GM12864 (cell line): ENCODE results near the gene PRSS1.
"Not testable (repeated sequence)": the region's sequence is repeated elsewhere in the genome, so short reads cannot be mapped to it uniquely, and the experiment has no call there.

Experiments used
- DNase-seq: peaks from one replicate; pipeline ENCODE4 v3.0.0-alpha.2; 2011; ENCODE audit warnings: low read depth
- H3K4me3 ChIP-seq: 2 replicates; pipeline ENCODE4 v1.5.1; 2011; ENCODE audit warnings: mild to moderate bottlenecking, low read depth, low read length, control low read depth
- TF ChIP-seq, protein P1 (sequence below): IDR thresholded peaks from 2 replicates; pipeline ENCODE4 v1.5.1; 2011; ENCODE audit warnings: low read depth, mild to moderate bottlenecking, moderate library complexity, low read length, control low read depth, inconsistent platforms; ENCODE audit errors: missing control alignments

Gene PRSS1

DNA sequence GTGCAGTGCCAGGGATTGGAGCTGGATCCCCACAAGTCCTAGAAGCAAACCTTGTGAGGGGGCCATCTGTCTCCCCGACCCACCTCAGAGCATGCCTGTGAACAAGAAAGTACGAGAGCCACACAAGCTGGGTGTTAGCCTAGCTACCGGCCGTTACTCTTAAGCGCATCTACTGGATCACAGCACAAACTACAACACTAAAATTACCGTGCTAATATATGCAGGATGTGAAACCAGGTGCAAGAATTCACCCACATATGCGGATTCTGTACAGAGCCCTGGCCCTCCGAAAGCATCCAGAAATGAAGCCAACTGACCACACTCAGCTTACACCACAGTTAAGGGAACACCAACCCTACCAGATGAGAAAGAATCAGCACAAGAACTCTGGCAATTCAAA lies 16.0 kb upstream of the PRSS1 start:
- H3K4me3 ChIP-seq: no peak overlapping the region
- TF ChIP-seq, protein P1, sequence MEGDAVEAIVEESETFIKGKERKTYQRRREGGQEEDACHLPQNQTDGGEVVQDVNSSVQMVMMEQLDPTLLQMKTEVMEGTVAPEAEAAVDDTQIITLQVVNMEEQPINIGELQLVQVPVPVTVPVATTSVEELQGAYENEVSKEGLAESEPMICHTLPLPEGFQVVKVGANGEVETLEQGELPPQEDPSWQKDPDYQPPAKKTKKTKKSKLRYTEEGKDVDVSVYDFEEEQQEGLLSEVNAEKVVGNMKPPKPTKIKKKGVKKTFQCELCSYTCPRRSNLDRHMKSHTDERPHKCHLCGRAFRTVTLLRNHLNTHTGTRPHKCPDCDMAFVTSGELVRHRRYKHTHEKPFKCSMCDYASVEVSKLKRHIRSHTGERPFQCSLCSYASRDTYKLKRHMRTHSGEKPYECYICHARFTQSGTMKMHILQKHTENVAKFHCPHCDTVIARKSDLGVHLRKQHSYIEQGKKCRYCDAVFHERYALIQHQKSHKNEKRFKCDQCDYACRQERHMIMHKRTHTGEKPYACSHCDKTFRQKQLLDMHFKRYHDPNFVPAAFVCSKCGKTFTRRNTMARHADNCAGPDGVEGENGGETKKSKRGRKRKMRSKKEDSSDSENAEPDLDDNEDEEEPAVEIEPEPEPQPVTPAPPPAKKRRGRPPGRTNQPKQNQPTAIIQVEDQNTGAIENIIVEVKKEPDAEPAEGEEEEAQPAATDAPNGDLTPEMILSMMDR: peak; percentile 4

GRCh38 chr7:142739923-142740492 lies 9.3 kb upstream of the PRSS1 start:
- peak; percentile 40 for DNase-seq
- TF ChIP-seq, protein P1: peak; percentile 48
- H3K4me3 ChIP-seq: no peak overlapping the region

More for the DNA sequence above, 16.0 kb upstream of the PRSS1 start:
- peak; percentile 24 for DNase-seq

- no peak overlapping the region for H3K4me3 ChIP-seq
- TF ChIP-seq, protein P1: no peak
- no peak for DNase-seq
Measured at GRCh38 chr7:142740786-142741185, 8.5 kb upstream of the PRSS1 start.

GRCh38 chr7:142741932-142742331 lies 7.3 kb upstream of the PRSS1 start:
- DNase-seq, H3K4me3 ChIP-seq: not testable (repeated sequence)

- TF ChIP-seq, protein P1: no peak
- no peak for DNase-seq
- H3K4me3 ChIP-seq: no peak overlapping the region
Measured at GRCh38 chr7:142745091-142745635, 4.1 kb upstream of the PRSS1 start.

DNA sequence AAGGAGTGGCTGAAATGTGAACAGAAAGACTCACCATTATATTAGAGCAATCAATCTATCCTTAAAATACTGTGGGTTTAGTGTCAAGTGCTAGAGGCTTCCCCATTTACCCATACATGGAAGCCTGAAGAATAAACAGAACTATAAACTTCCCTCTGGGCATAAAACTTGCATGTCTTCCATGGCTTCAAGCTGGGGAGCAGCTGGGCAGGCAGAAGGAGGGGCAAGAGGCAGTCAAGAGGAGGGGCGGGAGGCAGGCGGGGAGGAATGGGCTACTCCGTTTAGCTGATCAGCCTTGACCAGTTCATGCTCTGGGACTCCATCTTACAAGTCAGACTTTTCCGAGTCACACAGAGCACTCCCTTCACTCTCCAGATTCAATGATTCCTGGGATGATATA lies 3.5 kb upstream of the PRSS1 start:
- H3K4me3 ChIP-seq: no peak overlapping the region
- DNase-seq: no peak
- TF ChIP-seq, protein P1: no peak

DNA sequence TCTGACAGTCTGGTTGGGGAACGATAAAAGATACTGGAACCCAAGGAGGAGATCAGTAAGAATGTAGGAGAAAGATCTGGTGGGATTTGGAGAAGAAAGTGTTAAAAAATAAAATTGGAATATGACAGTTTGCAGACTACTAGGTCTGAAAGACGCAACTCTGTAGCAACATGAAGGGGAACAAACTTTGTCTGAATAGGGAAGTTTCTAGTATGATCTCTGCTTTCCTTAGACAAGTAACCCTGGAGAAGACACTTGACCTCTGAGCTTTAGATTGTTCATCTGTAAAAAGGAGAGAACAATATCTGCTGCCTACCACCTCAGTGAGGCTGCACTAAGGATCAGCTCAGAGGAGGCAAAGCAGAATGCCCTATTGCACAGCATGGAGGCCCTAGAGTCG lies 3.0 kb upstream of the PRSS1 start:
- no peak overlapping the region for H3K4me3 ChIP-seq
- TF ChIP-seq, protein P1: no peak
- no peak for DNase-seq

GRCh38 chr7:142748410-142748809 lies 862 bp upstream of the PRSS1 start:
- H3K4me3 ChIP-seq, DNase-seq: not testable (repeated sequence)
